HG03457 (cell line): ENCODE data around the gene MLH1.
"Not testable (repeated sequence)": the region's sequence is repeated elsewhere in the genome, so short reads cannot be mapped to it uniquely, and the experiment has no call there.

Experiments used
- ATAC-seq: cut with Tn5 transposase; IDR thresholded peaks from one replicate; pipeline ENCODE4 v1.9.1; 2021; ENCODE audit warnings: moderate number of reproducible peaks; ENCODE audit not compliant: unreplicated experiment

MLH1 gene

GRCh38 chr3:37032961-37033360 lies 39.6 kb downstream of the MLH1 start:
- no peak for ATAC-seq

GRCh38 chr3:37037352-37037751 lies 44.0 kb downstream of the MLH1 start:
- no peak for ATAC-seq

DNA sequence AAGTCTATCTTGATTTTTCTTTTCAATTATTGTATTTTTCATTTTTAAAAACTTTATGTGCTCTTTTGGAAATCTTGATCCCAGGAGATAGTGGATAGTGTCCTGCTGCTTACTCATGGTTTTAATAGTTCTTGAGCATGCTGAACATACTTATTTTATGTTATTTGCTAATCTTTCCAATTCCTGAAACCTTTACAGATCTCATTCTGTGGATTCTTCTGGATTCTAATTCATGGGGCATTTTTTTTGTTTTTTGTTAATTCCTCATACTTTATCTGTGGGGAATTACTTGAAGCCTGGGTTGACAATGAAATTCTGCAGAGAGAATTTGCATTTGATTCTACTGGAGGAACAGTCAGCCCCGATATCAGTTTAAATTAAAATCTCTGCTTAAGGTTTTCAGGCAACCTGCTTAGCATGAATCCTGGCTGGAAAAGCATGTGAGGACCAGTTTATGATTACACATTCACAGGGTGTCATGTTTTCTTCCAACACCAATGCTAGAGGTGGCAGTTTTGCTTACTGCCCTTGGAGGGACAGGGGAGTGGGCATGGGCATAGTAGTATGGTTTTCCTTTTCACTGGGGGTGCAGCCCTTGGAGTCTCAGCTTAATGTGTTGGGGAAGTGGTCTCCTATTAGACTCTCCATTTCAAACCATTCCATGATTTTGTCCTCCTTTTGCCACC lies 46.0 kb downstream of the MLH1 start:
- ATAC-seq, result no peak

DNA sequence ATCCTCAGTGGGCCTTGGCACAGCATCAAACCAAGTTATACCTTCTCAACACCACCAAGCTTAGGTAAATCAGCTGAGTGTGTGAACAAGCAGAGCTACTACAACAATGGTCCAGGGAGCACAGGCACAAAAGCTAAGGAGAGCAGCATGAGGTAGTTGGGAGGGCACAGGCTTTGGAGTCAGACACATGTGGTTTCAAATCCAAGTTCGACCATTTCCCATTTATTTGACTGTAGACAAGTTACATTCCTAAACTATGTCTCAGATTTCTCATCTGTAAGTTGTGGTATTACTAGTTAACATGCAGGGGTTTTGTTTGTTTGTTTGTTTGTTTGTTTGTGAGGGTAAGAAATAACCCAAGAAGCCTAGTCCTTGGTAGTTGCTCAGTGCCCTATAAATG lies 46.9 kb downstream of the MLH1 start:
- no peak for ATAC-seq

GRCh38 chr3:37041546-37042195 lies 48.4 kb downstream of the MLH1 start:
- no peak for ATAC-seq

GRCh38 chr3:37042712-37043111 lies 49.4 kb downstream of the MLH1 start:
- not testable (repeated sequence) for ATAC-seq

- ATAC-seq, result no peak
Measured at GRCh38 chr3:37050282-37050681, 57.0 kb downstream of the MLH1 start.

DNA sequence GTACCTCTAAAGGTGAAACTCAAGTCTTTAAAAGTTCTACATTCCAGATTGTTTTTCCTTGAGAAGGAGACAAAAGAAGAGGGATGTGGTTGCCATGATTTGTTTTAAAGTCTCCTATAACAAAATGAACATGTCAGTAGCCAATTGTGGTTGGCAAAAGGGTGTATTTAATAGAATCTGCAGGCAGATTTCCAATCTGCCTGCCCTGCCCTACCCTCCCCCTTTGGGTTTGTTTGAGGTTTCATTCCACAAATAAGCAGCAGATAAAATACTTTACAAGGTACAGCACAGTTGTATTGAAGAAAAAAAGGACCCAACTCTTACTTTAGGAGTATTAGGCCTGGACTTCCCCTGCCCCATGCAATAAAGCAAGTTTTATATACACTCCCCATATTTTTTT lies 59.5 kb downstream of the MLH1 start:
- ATAC-seq, result no peak

DNA sequence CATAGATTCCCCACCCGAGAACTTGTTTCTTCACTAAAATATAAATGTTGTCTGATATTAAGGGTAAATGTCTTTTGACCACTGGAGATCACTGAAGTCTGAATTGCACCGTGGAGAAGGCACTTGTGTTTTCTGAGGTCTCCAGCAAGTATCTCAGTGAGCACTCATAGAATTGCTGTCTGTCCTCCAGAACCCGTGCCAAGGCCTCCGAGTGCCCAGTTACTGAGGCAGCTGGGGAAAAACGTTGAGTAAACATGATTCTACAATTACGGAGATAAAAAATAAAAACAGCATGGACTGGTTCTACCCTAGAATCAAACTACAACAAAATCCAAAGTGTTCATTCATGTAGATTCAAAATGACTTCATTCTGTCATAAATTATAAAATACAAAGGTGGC lies 60.0 kb downstream of the MLH1 start:
- no peak for ATAC-seq

GRCh38 chr3:37053753-37054152 lies 60.4 kb downstream of the MLH1 start:
- ATAC-seq, result no peak

DNA sequence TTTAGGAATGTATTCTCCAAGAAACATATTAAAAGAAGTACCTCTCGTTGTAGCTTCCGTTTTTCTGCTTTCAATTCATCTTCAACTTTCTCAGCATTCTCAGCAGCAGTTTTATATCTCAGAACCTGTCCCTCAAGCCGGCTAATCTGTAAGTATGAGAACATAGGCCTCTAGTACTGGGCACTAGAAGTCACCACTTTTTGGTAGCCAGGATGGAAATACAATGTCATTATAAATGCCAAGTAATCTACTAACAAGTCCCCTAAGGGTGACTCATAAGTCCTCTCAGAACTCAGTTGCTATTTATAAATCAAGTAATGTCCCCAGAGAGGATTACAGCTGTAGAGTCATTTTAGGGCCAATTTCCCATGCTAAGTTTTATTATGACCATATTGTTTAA lies 61.1 kb downstream of the MLH1 start:
- peak; percentile 75 for ATAC-seq

GRCh38 chr3:37055077-37055476 lies 61.8 kb downstream of the MLH1 start:
- not testable (repeated sequence) for ATAC-seq

DNA sequence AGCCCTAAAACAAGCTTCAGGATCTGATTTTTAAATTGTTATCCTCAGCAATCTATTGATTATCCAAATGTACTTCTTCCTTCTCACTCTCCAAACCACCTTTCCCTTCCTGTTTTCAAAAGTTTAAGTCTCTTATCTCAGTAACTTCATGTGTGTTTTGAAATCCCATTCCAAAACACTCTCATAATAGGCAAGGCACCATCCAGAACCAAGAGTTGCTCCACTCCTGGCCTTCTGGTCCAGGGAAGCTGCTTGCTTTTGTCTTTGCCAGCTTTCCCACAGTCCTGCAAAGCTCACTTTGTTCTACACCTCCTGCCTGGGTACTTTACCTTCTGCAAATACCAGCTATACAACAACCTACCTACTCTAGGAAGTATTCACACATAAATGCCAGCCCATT lies 63.5 kb downstream of the MLH1 start:
- no peak for ATAC-seq

- ATAC-seq, result no peak
Measured at GRCh38 chr3:37058117-37058516, 64.8 kb downstream of the MLH1 start.

GRCh38 chr3:37064747-37065146 lies 71.4 kb downstream of the MLH1 start:
- no peak for ATAC-seq

DNA sequence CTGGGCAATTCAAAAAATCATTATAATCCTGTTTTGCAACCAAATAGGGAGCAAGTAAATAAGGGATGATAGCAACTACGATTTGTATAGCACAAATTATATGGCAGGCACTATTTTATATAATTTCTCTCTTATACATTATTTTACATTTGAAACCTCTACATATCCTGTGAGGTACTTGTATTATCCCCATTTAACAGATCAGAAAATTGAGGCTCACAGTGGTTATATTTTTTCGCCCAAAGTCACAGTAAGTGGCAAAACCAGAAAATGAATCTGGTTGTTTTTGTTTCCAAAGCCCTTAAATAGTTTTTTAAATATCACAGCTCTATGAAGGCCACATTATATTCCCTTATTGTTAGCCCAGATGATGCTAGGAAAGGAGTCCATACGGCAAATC lies 74.3 kb downstream of the MLH1 start:
- ATAC-seq, result no peak

- no peak for ATAC-seq
Measured at GRCh38 chr3:37068031-37068430, 74.7 kb downstream of the MLH1 start.

DNA sequence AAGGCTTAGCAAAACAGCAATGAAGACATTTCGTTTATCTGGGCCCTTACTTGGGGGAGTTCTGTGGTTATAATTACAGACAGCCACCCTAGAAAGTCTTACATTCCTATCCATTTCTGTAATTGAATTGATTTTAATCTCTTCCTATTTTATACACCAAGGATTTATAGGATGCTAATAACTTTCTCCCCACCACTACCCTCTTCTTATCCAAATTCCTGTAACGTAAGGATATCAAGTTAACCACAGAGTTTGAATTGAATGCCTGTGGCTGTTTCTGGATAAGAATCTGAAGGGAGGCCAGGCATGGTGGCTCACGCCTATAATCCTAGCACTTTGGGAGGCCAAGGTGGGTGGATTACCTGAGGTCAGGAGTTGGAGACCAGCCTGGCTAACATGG lies 78.6 kb downstream of the MLH1 start:
- no peak for ATAC-seq

GRCh38 chr3:37072892-37073291 lies 79.6 kb downstream of the MLH1 start:
- ATAC-seq, result no peak

DNA sequence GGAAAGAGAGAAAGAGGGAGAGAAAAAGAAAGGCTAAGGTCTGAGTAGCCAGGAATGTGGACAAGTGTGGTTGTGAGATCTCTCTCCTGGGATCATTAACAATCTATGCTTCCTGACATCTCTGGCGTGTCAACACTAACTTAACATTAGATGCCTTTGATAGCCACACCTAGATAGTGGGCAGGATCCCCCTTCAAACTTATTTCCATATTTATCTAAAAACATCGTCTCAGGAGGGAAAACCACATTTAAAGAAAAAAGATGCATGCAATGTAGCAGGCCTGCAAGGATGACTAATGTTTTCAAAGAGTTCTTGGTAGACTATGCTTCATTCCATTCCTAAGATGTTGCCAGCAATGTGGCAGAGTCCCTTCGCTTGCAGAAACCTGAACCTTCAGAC lies 80.9 kb downstream of the MLH1 start:
- ATAC-seq, result no peak

DNA sequence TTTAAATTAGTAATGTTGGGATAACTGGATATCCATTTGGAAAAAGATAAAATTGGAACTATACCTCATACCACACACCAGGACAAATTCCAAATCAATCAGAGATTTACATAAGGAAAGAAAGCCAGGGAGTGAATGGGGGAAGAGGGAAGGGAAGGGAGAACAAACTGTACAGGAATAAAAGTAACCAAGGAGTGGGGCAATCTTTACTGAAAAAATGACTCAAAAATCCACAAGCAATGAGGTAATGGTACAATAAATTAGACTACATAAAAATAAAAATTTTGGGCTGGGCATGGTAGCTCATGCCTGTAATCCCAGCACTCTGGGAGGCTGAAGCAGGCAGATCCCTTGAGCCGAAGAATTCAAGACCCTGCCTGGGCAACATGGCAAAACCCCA lies 82.6 kb downstream of the MLH1 start:
- no peak for ATAC-seq

DNA sequence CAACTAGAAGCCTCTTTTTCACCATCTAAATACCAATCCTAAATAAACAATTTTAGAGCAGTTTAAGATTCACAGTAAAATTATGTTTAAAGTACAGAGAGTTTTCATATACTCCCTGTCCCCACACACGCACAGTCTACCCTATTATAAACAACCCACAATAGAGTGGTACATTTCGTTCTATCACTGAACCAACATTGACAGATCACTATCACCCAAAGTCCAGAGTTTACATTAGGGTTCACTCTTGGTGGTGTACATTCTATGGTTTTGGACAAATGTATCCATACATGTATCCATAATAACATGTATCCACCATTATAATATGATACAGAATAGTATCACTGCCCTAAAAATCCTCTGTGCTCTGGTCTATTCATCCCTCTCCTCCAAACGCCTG lies 89.0 kb downstream of the MLH1 start:
- no peak for ATAC-seq

- ATAC-seq, result no peak
Measured at GRCh38 chr3:37086918-37087317, 93.6 kb downstream of the MLH1 start.
